SKM-1 (cell line): ENCODE results near the gene VGLL2.

ENCODE experiments used
- DNase-seq: peaks from one replicate; lab custom pipeline; 2025; ENCODE audit not compliant: unreplicated experiment; lab: John Stamatoyannopoulos, UW

Gene VGLL2

GRCh38 chr6:117311726-117312125 lies 46.4 kb downstream of the VGLL2 start:
- DNase-seq: no peak

GRCh38 chr6:117317261-117317660 lies 51.9 kb downstream of the VGLL2 start:
- DNase-seq: no peak
